Umbilical cord (tissue), 2 donors: ENCODE measurements around the gene CXCR6. TPM values are rescaled to one million over a fixed set of nuclear protein-coding genes. Genes with fewer than 3 reads are reported as not detected.

Source experiments
- DNase-seq: peaks from one replicate; pipeline ENCODE4 v3.0.0-alpha.2; 2015; ENCODE audit warnings: low spot score
- total RNA-seq: library from RNA; depleted of rRNA; stranded (reverse); fragments of >200 nt; gene quantifications from one replicate; pipeline ENCODE4 v1.2.3, GENCODE V29; 2014; ENCODE audit warnings: low replicate concordance; ENCODE audit not compliant: insufficient read depth

CXCR6 gene
- total RNA-seq, 1 donor from 2014 or later = 2.2 TPM

GRCh38 chr3:45922039-45922326, 21.3 kb upstream of the CXCR6 start:
- DNase-seq = no peak

GRCh38 chr3:45922950-45923590, 20.2 kb upstream of the CXCR6 start:
- no peak for DNase-seq

- DNase-seq = no peak
These were observed 19.5 kb upstream of the CXCR6 start for GRCh38 chr3:45923755-45924154.

- DNase-seq = no peak
These were observed 15.4 kb upstream of the CXCR6 start for GRCh38 chr3:45927881-45928280.

GRCh38 chr3:45929042-45929679, 14.1 kb upstream of the CXCR6 start:
- DNase-seq = no peak

GRCh38 chr3:45931496-45931895, 11.8 kb upstream of the CXCR6 start:
- no peak for DNase-seq

GRCh38 chr3:45932112-45932511, 11.2 kb upstream of the CXCR6 start:
- DNase-seq = no peak

GRCh38 chr3:45933591-45933990, 9.7 kb upstream of the CXCR6 start:
- peak; percentile 51 for DNase-seq

- DNase-seq = no peak
These were observed 7.0 kb upstream of the CXCR6 start for GRCh38 chr3:45936261-45936660.

- no peak for DNase-seq
These were observed 5.8 kb upstream of the CXCR6 start for GRCh38 chr3:45937206-45938042.

- no peak for DNase-seq
These were observed 5.2 kb upstream of the CXCR6 start for GRCh38 chr3:45938043-45938435.

GRCh38 chr3:45938864-45939263, 4.4 kb upstream of the CXCR6 start:
- DNase-seq = peak; percentile 90

GRCh38 chr3:45939341-45939771, 3.9 kb upstream of the CXCR6 start:
- DNase-seq = no peak

GRCh38 chr3:45940004-45940780, 3.1 kb upstream of the CXCR6 start:
- no peak for DNase-seq

GRCh38 chr3:45940781-45941365, 2.4 kb upstream of the CXCR6 start:
- DNase-seq = no peak

GRCh38 chr3:45942051-45942825, 1.0 kb upstream of the CXCR6 start:
- no peak for DNase-seq

- no peak for DNase-seq
These were observed 1.8 kb downstream of the CXCR6 start for GRCh38 chr3:45944830-45945620.

GRCh38 chr3:45946307-45946706, 3.0 kb downstream of the CXCR6 start:
- no peak for DNase-seq

- no peak for DNase-seq
These were observed 3.6 kb downstream of the CXCR6 start for GRCh38 chr3:45946875-45947274.

GRCh38 chr3:45947361-45947760, 4.1 kb downstream of the CXCR6 start:
- no peak for DNase-seq
